H9 (cell line): Measurements from ENCODE around the gene EPHX1. TPM values are rescaled to one million over a fixed set of nuclear protein-coding genes. Genes with fewer than 3 reads are reported as not detected.

Source experiments
- DNase-seq: peaks from one replicate; pipeline ENCODE4 v3.0.0-alpha.2; 2017
- H2AFZ ChIP-seq: one replicate; pipeline ENCODE4 v1.6.1; 2013; ENCODE audit warnings: mild to moderate bottlenecking, low read length, control low read depth, moderate library complexity
- H2AK5ac ChIP-seq: 2 replicates; pipeline ENCODE4 v1.6.1; 2013; ENCODE audit warnings: low read length, control low read depth, mixed read lengths; ENCODE audit not compliant: insufficient read length
- H2BK120ac ChIP-seq: one replicate; pipeline ENCODE4 v1.6.1; 2013; ENCODE audit warnings: low read depth, mild to moderate bottlenecking, low read length, control low read depth, inconsistent platforms; ENCODE audit not compliant: poor library complexity, severe bottlenecking
- H2BK12ac ChIP-seq: 2 replicates; pipeline ENCODE4 v1.6.1; 2013; ENCODE audit warnings: low read length, control low read depth, mixed read lengths, low read depth; ENCODE audit not compliant: insufficient read length
- H2BK15ac ChIP-seq: 2 replicates; pipeline ENCODE4 v1.6.1; 2013; ENCODE audit warnings: low read depth, low read length, control low read depth
- H2BK20ac ChIP-seq: one replicate; pipeline ENCODE4 v1.6.1; 2013; ENCODE audit warnings: low read depth, mild to moderate bottlenecking, low read length, control low read depth, inconsistent platforms; ENCODE audit not compliant: poor library complexity, severe bottlenecking
- H2BK5ac ChIP-seq: 2 replicates; pipeline ENCODE4 v1.6.1; 2013; ENCODE audit warnings: low read length, control low read depth, mixed read lengths; ENCODE audit not compliant: insufficient read length
- H3K14ac ChIP-seq: 2 replicates; pipeline ENCODE4 v1.6.1; 2013; ENCODE audit warnings: low read length, control low read depth; ENCODE audit not compliant: insufficient read depth
- H3K18ac ChIP-seq: 2 replicates; pipeline ENCODE4 v1.6.1; 2013; ENCODE audit warnings: low read depth, mild to moderate bottlenecking, mixed read lengths, low read length, control low read depth; ENCODE audit not compliant: insufficient read length
- H3K23ac ChIP-seq: 2 replicates; pipeline ENCODE4 v1.6.1; 2013; ENCODE audit warnings: low read length, control low read depth, mixed read lengths, low read depth; ENCODE audit not compliant: insufficient read length
- H3K23me2 ChIP-seq: 2 replicates; pipeline ENCODE4 v1.6.1; 2013; ENCODE audit warnings: low read depth, mild to moderate bottlenecking, mixed read lengths, low read length, control low read depth; ENCODE audit not compliant: insufficient read length, poor library complexity, severe bottlenecking
- H3K27ac ChIP-seq: 2 replicates; pipeline ENCODE4 v1.5.1; 2013; ENCODE audit warnings: low read length, control low read depth, mixed read lengths, low read depth; ENCODE audit not compliant: insufficient read length
- H3K27me3 ChIP-seq: 2 replicates; pipeline ENCODE4 v1.6.1; 2013; ENCODE audit warnings: low read length, control low read depth, inconsistent platforms; ENCODE audit not compliant: insufficient read depth
- H3K4ac ChIP-seq: 2 replicates; pipeline ENCODE4 v1.6.1; 2013; ENCODE audit warnings: low read depth, mild to moderate bottlenecking, control low read depth, inconsistent platforms, low read length, moderate library complexity
- H3K4me1 ChIP-seq: 2 replicates; pipeline ENCODE4 v1.6.1; 2013; ENCODE audit warnings: low read length, control low read depth, inconsistent platforms; ENCODE audit not compliant: insufficient read depth
- H3K4me2 ChIP-seq: 2 replicates; pipeline ENCODE4 v1.6.1; 2013; ENCODE audit warnings: low read length, control low read depth, mixed read lengths; ENCODE audit not compliant: insufficient read length, insufficient read depth
- H3K56ac ChIP-seq: 2 replicates; pipeline ENCODE4 v1.6.1; 2013; ENCODE audit warnings: low read depth, mild to moderate bottlenecking, mixed read lengths, low read length, control low read depth; ENCODE audit not compliant: insufficient read length
- H3K79me1 ChIP-seq: 2 replicates; pipeline ENCODE4 v1.6.1; 2013; ENCODE audit warnings: low read depth, mild to moderate bottlenecking, moderate library complexity, low read length, control low read depth, inconsistent platforms; ENCODE audit not compliant: insufficient read depth, poor library complexity, severe bottlenecking
- H3K79me2 ChIP-seq: 2 replicates; pipeline ENCODE4 v1.6.1; 2013; ENCODE audit warnings: low read length, control low read depth, inconsistent platforms; ENCODE audit not compliant: insufficient read depth
- H3K9ac ChIP-seq: 2 replicates; pipeline ENCODE4 v1.6.1; 2013; ENCODE audit warnings: low read length, control low read depth, mixed read lengths; ENCODE audit not compliant: insufficient read length; ENCODE audit errors: extremely low read depth
- H3K9me3 ChIP-seq: one replicate; pipeline ENCODE4 v1.6.1; 2013; ENCODE audit warnings: low read depth, low read length, inconsistent platforms; ENCODE audit not compliant: control insufficient read depth
- H3T11ph ChIP-seq: one replicate; pipeline ENCODE4 v1.6.1; 2013; ENCODE audit warnings: mild to moderate bottlenecking, low read length, control low read depth, inconsistent platforms
- H4K20me1 ChIP-seq: one replicate; pipeline ENCODE4 v1.6.1; 2013; ENCODE audit not compliant: control insufficient read depth, insufficient read length, insufficient read depth
- H4K5ac ChIP-seq: 2 replicates; pipeline ENCODE4 v1.6.1; 2013; ENCODE audit warnings: low read depth, mild to moderate bottlenecking, mixed read lengths, low read length, control low read depth; ENCODE audit not compliant: insufficient read length
- H4K8ac ChIP-seq: replicated peaks from 2 replicates; pipeline ENCODE4 v1.6.1; 2013; ENCODE audit warnings: low read length, control low read depth, mixed read lengths, low read depth; ENCODE audit not compliant: insufficient read length
- H4K91ac ChIP-seq: 2 replicates; pipeline ENCODE4 v1.6.1; 2013; ENCODE audit warnings: low read depth, mild to moderate bottlenecking, moderate library complexity, mixed read lengths, low read length, control low read depth; ENCODE audit not compliant: insufficient read length
- H3K27ac Mint-ChIP-seq, 3 experiments: 2 replicates in 2 of 3; 3 replicates in 1 of 3; pipeline ENCODE4 v1.8.0; 2020 to 2021; ENCODE audit warnings: mixed read lengths in 3 of 3, mild to moderate bottlenecking in 1 of 3, moderate library complexity in 1 of 3
- H3K27me3 Mint-ChIP-seq: 2 replicates; pipeline ENCODE4 v1.8.0; 2021; ENCODE audit warnings: low read depth, mild to moderate bottlenecking, moderate library complexity, mixed read lengths
- H3K36me3 Mint-ChIP-seq, 3 experiments: 2 replicates in 2 of 3; 3 replicates in 1 of 3; pipeline ENCODE4 v1.8.0; 2020 to 2021; ENCODE audit warnings: low read depth in 3 of 3, mixed read lengths in 3 of 3; ENCODE audit not compliant: insufficient read depth in 1 of 3
- H3K4me1 Mint-ChIP-seq, 2 experiments: 2 replicates each; pipeline ENCODE4 v1.8.0; 2020; ENCODE audit warnings: mixed read lengths in 2 of 2
- H3K4me3 Mint-ChIP-seq, 2 experiments: 2 replicates in 1 of 2; 3 replicates in 1 of 2; pipeline ENCODE4 v1.8.0; 2020 to 2021; ENCODE audit warnings: mild to moderate bottlenecking in 2 of 2, mixed read lengths in 2 of 2, moderate library complexity in 1 of 2
- H3K9me3 Mint-ChIP-seq, 2 experiments: 2 replicates in 1 of 2; 3 replicates in 1 of 2; pipeline ENCODE4 v1.8.0; 2020; ENCODE audit warnings: mild to moderate bottlenecking in 2 of 2, mixed read lengths in 2 of 2, moderate library complexity in 1 of 2
- WGBS: extraction: QIAGEN DNeasy Blood & Tissue Kit; methylation state at CpG from one replicate; pipeline ENCODE4 v1.1.7; 2013; ENCODE audit warnings: missing lambda C conversion rate, low lambda C conversion rate, mixed read lengths; ENCODE audit not compliant: insufficient read length; ENCODE audit errors: extremely low coverage; 5-methylcytosine and 5-hydroxymethylcytosine counted together
- total RNA-seq: library from RNA; stranded (reverse); gene quantifications from 2 replicates; pipeline ENCODE4 v1.2.1, GENCODE V29; 2021
- TF ChIP-seq, protein P1 (sequence below): fragments of 200-600 bp; sonication (generic); conservative IDR thresholded peaks from 3 replicates; pipeline ENCODE4 v1.8.0; 2021; ENCODE audit warnings: antibody characterized with exemption, mild to moderate bottlenecking

Gene EPHX1
- total RNA-seq, 1 experiment from 2014 or later = 40.6 TPM

DNA sequence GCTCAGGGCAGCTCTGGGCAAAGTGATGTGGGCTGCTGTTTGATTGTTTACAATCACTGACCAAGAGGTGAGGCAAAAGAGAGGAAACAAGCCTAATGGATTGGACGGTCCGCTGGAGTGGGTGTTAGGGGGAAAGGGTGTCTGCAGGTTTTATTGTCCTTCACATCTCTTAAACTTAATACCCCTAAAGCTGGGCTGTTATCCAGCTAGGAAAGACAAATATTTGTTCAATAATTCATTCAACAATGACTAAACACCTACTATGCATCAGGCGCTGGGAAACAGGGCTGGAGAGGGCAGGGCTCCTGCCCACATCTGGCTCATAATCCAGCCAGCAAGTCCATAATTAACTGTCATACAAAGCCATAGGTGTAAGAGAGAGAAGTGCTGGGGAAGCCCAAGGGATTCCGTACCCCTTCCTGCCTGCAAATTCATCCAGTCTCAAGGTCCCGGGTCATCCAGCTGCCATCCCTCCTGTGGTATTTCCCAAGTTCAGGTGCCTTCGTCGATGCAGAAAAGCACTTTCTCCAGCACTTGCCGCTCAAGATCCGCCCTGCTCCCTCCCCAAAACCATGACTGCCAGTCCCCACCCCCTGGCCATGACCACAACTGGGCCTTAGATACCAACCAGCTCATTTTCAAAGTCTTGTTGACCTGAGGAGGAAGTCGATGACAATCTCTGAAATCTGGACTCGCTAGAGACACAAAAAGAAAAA, 61.6 kb downstream of the EPHX1 start:
- Histone ChIP-seq H4K5ac (no peak overlapping the region), H2BK20ac (no peak overlapping the region), H2BK15ac (no peak overlapping the region), H3T11ph (no peak overlapping the region), H3K23ac (no peak overlapping the region), H3K9me3 (no peaks in the 10 kb centered on the region), H4K8ac (no peak overlapping the region), H3K4me2 (no peak overlapping the region), H2BK5ac (no peak overlapping the region), H3K56ac (no peak overlapping the region), H2BK12ac (no peak overlapping the region), H4K91ac (no peak overlapping the region), H2AFZ (no peak overlapping the region), H3K27me3 (no peaks in the 10 kb centered on the region), H2BK120ac (no peak overlapping the region), H3K79me2 (no peaks in the 10 kb centered on the region), H3K79me1 (no peaks in the 10 kb centered on the region), H3K4ac (no peak overlapping the region), H2AK5ac (no peak overlapping the region), H3K14ac (no peak overlapping the region), H3K4me1 (no peaks in the 10 kb centered on the region; the same call in 1 of the 2 replicates), H3K18ac (no peak overlapping the region), H4K20me1 (no peaks in the 10 kb centered on the region), H3K27ac (no peak overlapping the region), H3K9ac (no peak overlapping the region), H3K23me2 (no peaks in the 10 kb centered on the region)
- H3K36me3 Mint-ChIP-seq = peaks cover 45 to 88% (median 49%) of the 10 kb centered on the region in 3 experiments; a peak in 6 of 7 replicates
- peaks cover 19 to 22% of the 10 kb centered on the region in 2 experiments for H3K4me1 Mint-ChIP-seq
- H3K9me3 Mint-ChIP-seq = no peaks in the 10 kb centered on the region
- DNase-seq = no peak
- no CpG with 5 or more reads among the region's 11 CpGs for WGBS
- no peaks in the 10 kb centered on the region for H3K27me3 Mint-ChIP-seq
- H3K27ac Mint-ChIP-seq = peak overlapping the region; percentile 66 to 93 (median 78); a peak in 5 of 7 replicates
- TF ChIP-seq, protein P1, sequence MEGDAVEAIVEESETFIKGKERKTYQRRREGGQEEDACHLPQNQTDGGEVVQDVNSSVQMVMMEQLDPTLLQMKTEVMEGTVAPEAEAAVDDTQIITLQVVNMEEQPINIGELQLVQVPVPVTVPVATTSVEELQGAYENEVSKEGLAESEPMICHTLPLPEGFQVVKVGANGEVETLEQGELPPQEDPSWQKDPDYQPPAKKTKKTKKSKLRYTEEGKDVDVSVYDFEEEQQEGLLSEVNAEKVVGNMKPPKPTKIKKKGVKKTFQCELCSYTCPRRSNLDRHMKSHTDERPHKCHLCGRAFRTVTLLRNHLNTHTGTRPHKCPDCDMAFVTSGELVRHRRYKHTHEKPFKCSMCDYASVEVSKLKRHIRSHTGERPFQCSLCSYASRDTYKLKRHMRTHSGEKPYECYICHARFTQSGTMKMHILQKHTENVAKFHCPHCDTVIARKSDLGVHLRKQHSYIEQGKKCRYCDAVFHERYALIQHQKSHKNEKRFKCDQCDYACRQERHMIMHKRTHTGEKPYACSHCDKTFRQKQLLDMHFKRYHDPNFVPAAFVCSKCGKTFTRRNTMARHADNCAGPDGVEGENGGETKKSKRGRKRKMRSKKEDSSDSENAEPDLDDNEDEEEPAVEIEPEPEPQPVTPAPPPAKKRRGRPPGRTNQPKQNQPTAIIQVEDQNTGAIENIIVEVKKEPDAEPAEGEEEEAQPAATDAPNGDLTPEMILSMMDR = no peak
- H3K4me3 Mint-ChIP-seq = no peak overlapping the region
